Esophagus squamous epithelium (tissue), 5 donors: ENCODE measurements around the gene ESYT2. TPM values are rescaled to one million over a fixed set of nuclear protein-coding genes. Genes with fewer than 3 reads are reported as not detected.
A peak's percentile ranks its signal among the peaks of the same experiment; 100 is the strongest.

Experiments used
- DNase-seq: peaks from one replicate; lab custom pipeline; 2025; lab: John Stamatoyannopoulos, UW
- H3K27ac ChIP-seq, 4 donors: fragments of 200-600 bp; sonication (generic); one replicate each; pipeline ENCODE4 v1.5.1; 2016 to 2019; ENCODE audit warnings: mild to moderate bottlenecking in 1 of 4
- H3K27me3 ChIP-seq, 4 donors: fragments of 200-600 bp; sonication (generic); 1 replicate in 3 of 4; 2 replicates in 1 of 4; pipeline versions ENCODE4 v1.5.1 to v1.6.0; 2017 to 2021; ENCODE audit warnings: antibody characterized with exemption in 1 of 4
- H3K36me3 ChIP-seq, 3 donors: fragments of 200-600 bp; sonication (generic); one replicate each; pipeline ENCODE4 v1.5.1; 2016 to 2019
- H3K4me1 ChIP-seq, 3 donors: fragments of 200-600 bp; sonication (generic); one replicate each; pipeline ENCODE4 v1.5.1; 2017 to 2019
- H3K4me3 ChIP-seq, 4 donors: fragments of 200-600 bp; sonication (generic); 1 replicate in 3 of 4; 2 replicates in 1 of 4; pipeline ENCODE4 v1.5.1; 2016 to 2019; ENCODE audit warnings: mild to moderate bottlenecking in 2 of 4, moderate library complexity in 1 of 4
- H3K9me3 ChIP-seq, 3 donors: fragments of 200-600 bp; sonication (generic); one replicate each; pipeline ENCODE4 v1.5.1; 2016 to 2019
- CTCF ChIP-seq, 6 experiments: fragments of 450-650 bp in 4 of 6; fragments of 200-600 bp in 2 of 6; sonication (generic) in 2 of 6; IDR thresholded peaks; one replicate each; pipeline ENCODE4 v1.5.1; 2016 to 2019; ENCODE audit warnings: antibody characterized with exemption in 6 of 6, mild to moderate bottlenecking in 4 of 6, moderate library complexity in 4 of 6
- POLR2A ChIP-seq, 4 donors: fragments of 450-650 bp; IDR thresholded peaks; one replicate each; pipeline ENCODE4 v1.6.1; 2017; ENCODE audit warnings: antibody characterized with exemption in 4 of 4, mild to moderate bottlenecking in 4 of 4, moderate library complexity in 3 of 4
- WGBS, 2 donors: methylation state at CpG; one replicate each; pipeline ENCODE4 v1.1.5; 2018; 5-methylcytosine and 5-hydroxymethylcytosine counted together
- intact Hi-C: fragments of 100-400 bp; cut with DNase I; formaldehyde crosslinking; loops from one replicate; pipeline ENCODE4 v1.15.0; 2022
- total RNA-seq, 4 donors: library from RNA; depleted of rRNA; stranded (reverse); fragments of >200 nt; gene quantifications; one replicate each; pipeline ENCODE4 v1.1.0, GENCODE V29; 2016
- donor health status: DM: yes; HTN: yes; CAD: no.

The ESYT2 gene
- total RNA-seq, 4 donors from 2014 or later: 52.1 to 94.2 (median 60.5) TPM

GRCh38 chr7:158828133-158829020 is 932 bp downstream of the ESYT2 start:
- WGBS, 2 donors: 0% methylated on average over 6 of the region's 82 CpGs
- H3K9me3 ChIP-seq: no peaks in the 10 kb centered on the region
- H3K4me3 ChIP-seq: peak overlapping the region; percentile 76 to 96 (median 91)
- TF ChIP-seq POLR2A (IDR thresholded peaks at IDR 0.05) (peak in 1 of 4 donors; percentile 17), CTCF (IDR thresholded peaks at IDR 0.05) (no peak)
- no peak for DNase-seq
- peaks cover 13 to 58% (median 17%) of the 10 kb centered on the region in 3 donors for H3K4me1 ChIP-seq
- H3K27me3 ChIP-seq: no peaks in the 10 kb centered on the region
- peak overlapping the region; percentile 93 to 99 (median 98) for H3K27ac ChIP-seq
- intact Hi-C loops: no loop called here
- H3K36me3 ChIP-seq: peaks cover 0 to 11% (median 0%) of the 10 kb centered on the region in 3 donors

- Histone ChIP-seq H3K27ac (peak overlapping the region; percentile 93 to 99 (median 98)), H3K27me3 (no peaks in the 10 kb centered on the region), H3K9me3 (no peaks in the 10 kb centered on the region), H3K4me1 (peaks cover 13 to 64% (median 21%) of the 10 kb centered on the region in 3 donors), H3K36me3 (peaks cover 0 to 11% (median 0%) of the 10 kb centered on the region in 3 donors), H3K4me3 (peak overlapping the region; percentile 76 to 96 (median 91))
- WGBS, 2 donors: 24 to 26% methylated on average over 13 of the region's 13 CpGs
- intact Hi-C loops: no loop called here
- no peak for DNase-seq
- TF ChIP-seq CTCF (IDR thresholded peaks at IDR 0.05) (no peak), POLR2A (IDR thresholded peaks at IDR 0.05) (no peak)
Observed at GRCh38 chr7:158827411-158828132, 1.7 kb downstream of the ESYT2 start.

- Histone ChIP-seq H3K27ac (peak overlapping the region in 3 of 4 donors; percentile 3 to 93 (median 30)), H3K27me3 (no peaks in the 10 kb centered on the region), H3K4me3 (no peak overlapping the region), H3K36me3 (peaks cover 0 to 11% (median 0%) of the 10 kb centered on the region in 3 donors), H3K9me3 (no peaks in the 10 kb centered on the region), H3K4me1 (peaks cover 19 to 75% (median 33%) of the 10 kb centered on the region in 3 donors)
- intact Hi-C loops: no loop called here
- DNase-seq: no peak
- 70 to 83% methylated on average over 8 of the region's 8 CpGs for WGBS, 2 donors
- TF ChIP-seq CTCF (IDR thresholded peaks at IDR 0.05) (no peak), POLR2A (IDR thresholded peaks at IDR 0.05) (no peak)
Observed at GRCh38 chr7:158825628-158826289, 3.5 kb downstream of the ESYT2 start.

GRCh38 chr7:158824028-158824427 is 5.3 kb downstream of the ESYT2 start:
- DNase-seq: no peak
- no peaks in the 10 kb centered on the region for H3K9me3 ChIP-seq
- peak overlapping the region in 3 of 4 donors; percentile 3 to 93 (median 32) for H3K27ac ChIP-seq
- H3K36me3 ChIP-seq: peaks cover 0 to 11% (median 0%) of the 10 kb centered on the region in 3 donors
- no peaks in the 10 kb centered on the region for H3K27me3 ChIP-seq
- intact Hi-C loops: no loop called here
- TF ChIP-seq CTCF (IDR thresholded peaks at IDR 0.05): no peak
- no peak for TF ChIP-seq POLR2A (IDR thresholded peaks at IDR 0.05)
- H3K4me3 ChIP-seq: no peak overlapping the region
- peaks cover 24 to 85% (median 45%) of the 10 kb centered on the region in 3 donors for H3K4me1 ChIP-seq
- 41 to 56% methylated on average over 4 of the region's 4 CpGs for WGBS, 2 donors
